Ramos (cell line): ENCODE measurements around the gene OR2T11.
"Not testable (repeated sequence)": the region's sequence is repeated elsewhere in the genome, so short reads cannot be mapped to it uniquely, and the experiment has no call there.

Experiments used
- in situ Hi-C: fragments of 300-500 bp; cut with MboI; formaldehyde crosslinking; loops from one replicate; pipeline ENCODE4 v1.14.3; 2022; ENCODE audit warnings: low sequenced_read_pairs; ENCODE audit not compliant: unreplicated experiment

Gene OR2T11

GRCh38 chr1:248622570-248623001 lies 12.3 kb downstream of the OR2T11 start:
- in situ Hi-C loops, result no loop called here

- in situ Hi-C loops, result no loop called here
Measured at GRCh38 chr1:248621770-248622169, 13.1 kb downstream of the OR2T11 start.

DNA sequence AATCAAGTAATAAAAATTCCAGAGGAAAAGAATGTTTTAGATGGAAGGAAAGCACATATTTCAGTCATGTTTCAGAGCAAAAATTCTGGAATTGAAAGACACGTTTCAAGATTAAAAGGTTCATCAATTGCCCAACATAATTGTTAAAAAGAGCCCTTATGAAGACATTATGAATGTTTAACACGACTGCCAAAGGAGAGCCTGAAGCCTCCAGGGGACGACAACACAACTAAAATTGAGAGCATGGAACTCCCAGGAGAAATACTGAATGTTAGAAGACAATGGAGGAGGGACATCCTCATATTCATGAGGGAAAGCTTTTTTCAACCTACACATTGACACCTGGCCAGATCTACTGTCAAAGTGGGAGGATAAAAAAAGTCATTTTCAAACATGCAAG lies 16.0 kb downstream of the OR2T11 start:
- in situ Hi-C loops, result no loop called here

- in situ Hi-C loops, result no loop called here
Measured at GRCh38 chr1:248618119-248618518, 16.8 kb downstream of the OR2T11 start.

DNA sequence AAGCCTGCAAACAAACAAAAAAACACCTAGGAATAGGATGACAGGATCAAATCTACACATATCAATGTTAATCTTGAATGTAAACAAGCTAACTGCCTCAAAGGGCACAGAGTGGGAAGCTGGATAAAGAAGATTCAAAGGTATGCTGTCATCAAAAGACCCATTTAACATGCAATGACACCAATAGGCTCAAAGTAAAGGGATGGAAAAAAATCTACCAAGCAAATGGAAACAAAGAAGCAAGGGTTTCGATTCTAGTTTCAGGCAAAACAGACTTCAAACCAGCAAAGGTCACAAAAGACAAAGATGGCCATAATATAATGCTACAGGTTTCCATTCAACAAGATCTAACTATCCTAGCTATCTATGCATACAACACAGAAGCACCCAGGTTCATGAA lies 21.1 kb downstream of the OR2T11 start:
- in situ Hi-C loops, result no loop called here

- in situ Hi-C loops, result no loop called here
Measured at GRCh38 chr1:248611883-248612414, 22.9 kb downstream of the OR2T11 start.

DNA sequence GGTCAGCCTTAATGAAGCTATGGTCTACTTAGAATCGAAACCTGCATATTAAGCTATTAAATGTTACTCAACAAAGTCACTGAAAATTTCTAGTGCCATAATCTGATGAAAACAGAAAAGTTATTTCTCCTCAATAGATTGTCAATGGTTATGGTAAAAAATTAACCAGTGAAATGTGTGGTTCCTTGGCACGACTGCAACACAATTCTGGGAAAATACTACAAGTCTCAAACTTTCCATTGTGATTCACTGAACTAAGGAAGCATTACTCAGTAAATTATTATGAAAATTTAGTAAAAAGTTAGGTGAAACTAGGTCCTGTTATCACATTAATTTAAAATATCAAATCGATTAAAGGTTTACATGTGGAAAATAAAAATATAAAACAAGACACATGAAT lies 24.6 kb downstream of the OR2T11 start:
- in situ Hi-C loops, result no loop called here

DNA sequence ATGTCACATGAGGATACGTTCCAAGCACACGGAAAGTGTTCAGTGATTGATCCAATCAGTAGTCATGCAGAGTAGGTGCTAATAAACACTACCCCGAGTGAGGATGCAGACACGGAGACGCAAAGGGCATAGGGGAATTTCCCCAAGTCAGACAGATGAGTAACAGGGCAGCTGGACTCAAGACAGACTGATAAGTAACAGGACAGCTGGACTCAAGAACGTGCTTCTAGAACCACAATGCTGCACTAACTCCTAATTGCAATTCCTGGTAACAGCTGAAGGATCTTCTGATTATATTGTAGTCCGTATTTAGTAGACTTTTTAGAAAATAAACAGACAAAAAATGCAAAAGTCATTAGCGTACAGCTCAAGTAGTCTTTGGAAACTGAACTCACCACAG lies 35.5 kb downstream of the OR2T11 start:
- in situ Hi-C loops, result no loop called here

DNA sequence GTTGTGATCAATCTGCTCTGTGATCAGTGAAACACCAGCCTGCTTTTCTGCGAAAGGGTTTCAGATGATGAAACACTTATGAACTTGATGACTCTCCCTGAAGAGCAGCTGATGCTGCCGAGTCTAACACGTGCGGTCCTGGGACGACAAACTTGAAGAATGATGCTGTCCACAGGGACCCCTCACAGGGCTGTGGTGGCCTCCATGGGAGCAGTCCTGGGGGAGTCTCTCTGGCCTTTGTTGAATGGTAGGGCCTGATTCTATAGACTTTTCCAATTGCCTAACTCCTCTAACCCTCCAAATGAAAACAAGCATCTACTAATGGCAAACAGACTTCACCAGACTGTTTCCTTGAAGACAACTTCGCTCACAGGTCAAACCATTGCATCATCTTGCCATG lies 37.3 kb downstream of the OR2T11 start, which contains the start of gene OR2T10:
Gene OR2T10, minus strand, starts transcription at position 112 of the 400 bp plus-strand sequence. CDS start 3,932 bp downstream, outside the sequence.
- in situ Hi-C loops, result no loop called here

- in situ Hi-C loops, result no loop called here
Measured at GRCh38 chr1:248596615-248597014, 38.3 kb downstream of the OR2T11 start.

- in situ Hi-C loops, result no loop called here
Measured at GRCh38 chr1:248593226-248593625, 41.7 kb downstream of the OR2T11 start.

DNA sequence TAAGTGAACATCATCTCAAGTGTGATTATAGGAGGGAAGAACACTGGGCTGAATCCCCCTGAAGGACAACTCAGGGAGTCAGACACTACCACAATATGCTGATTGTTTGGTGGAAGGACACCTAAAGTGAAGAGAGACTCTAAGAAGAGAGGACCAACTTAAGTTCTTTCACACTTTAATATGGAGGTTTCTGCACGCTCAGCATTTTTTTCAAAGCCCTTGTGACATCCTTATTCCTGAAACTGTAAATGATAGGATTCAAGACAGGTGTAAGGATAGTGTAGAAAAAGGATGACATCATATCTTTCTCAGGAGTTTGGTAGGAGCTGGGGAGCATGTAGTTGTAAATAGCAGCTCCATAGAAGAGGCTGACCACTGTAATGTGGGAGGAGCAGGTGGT lies 42.2 kb downstream of the OR2T11 start:
- in situ Hi-C loops, result no loop called here

DNA sequence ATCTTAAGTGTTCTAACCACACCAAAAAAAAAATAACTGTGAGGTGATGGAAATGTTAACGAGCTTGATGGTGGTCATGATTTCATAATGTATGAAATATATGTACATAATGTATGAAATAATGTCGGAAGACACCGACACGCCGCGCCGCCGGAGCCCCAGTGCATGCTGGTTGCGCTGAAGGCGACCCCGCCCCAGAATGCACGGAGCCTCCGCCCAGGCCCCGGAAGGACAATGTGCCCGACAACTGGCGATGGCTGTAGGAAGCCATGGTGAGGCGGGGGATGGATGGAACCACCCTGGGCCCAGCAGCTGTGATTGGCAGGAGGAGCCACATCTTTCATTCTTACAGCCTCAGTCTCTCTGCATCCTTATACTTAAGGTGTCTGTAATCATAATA lies 44.8 kb downstream of the OR2T11 start:
- in situ Hi-C loops, result no loop called here

- in situ Hi-C loops, result no loop called here
Measured at GRCh38 chr1:248589334-248589733, 45.6 kb downstream of the OR2T11 start.

DNA sequence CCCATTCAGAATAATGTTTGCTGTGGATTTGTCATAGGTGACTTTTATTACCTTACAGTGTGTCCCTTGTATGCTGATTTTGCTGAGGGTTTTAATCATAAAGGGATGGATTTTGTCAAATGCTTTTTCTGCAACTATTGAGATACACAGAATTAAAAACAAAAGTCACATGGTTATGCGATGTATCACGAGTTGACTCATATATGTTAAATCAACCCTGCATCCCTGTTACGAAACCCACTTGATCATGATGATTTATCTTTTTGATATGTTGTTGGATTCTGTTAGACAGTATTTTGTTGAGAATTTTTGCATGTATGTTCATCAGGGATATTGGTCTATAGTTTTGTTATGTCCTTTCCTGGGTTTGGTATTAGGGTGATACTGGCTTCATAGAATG lies 49.6 kb downstream of the OR2T11 start:
- in situ Hi-C loops, result no loop called here

DNA sequence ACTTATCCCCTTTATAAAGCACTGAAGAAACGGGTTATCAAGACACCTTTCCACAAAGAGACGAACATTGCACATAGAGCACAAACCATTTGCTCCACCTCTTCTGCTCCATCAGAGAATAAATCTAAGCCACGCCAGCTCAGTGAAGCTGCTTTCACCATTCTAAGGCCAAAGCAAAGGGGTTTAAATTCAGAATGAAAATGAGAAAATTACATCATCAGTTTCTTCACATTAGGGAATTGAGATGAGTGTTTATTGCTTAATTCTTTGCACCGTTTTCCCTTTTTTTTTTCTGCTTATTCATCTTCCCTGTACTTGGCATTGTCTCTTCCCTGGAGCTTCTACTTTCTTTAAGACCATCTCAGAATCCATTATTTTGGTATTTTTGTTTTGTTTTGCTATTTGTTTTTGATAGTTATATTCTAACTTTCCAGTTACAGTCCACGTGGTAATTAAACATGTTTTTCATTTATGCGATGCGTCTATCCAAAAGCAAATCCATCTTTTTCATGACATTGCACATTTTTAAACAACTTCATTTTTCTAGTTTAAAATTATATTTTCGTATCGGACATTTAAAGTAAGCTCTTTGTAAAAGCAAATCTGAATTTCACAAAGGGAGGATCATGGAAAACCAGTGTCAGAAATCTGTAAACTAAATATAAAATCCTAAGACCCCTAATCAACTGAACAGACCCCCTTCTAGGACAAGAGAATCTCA lies 58.5 kb downstream of the OR2T11 start:
- in situ Hi-C loops, result no loop called here

GRCh38 chr1:248574657-248575056 lies 60.2 kb downstream of the OR2T11 start, which contains the start of gene OR2T34:
TSS of gene OR2T34 (minus strand) at chr1:248574757. CDS start at chr1:248574757, 0 bp downstream.
- in situ Hi-C loops, result not testable (repeated sequence)

GRCh38 chr1:248573856-248574255 lies 61.0 kb downstream of the OR2T11 start:
- in situ Hi-C loops, result not testable (repeated sequence)
